ENCODE data around the gene BABAM2. TPM values are rescaled to one million over a fixed set of nuclear protein-coding genes. Genes with fewer than 3 reads are reported as not detected.

The BABAM2 gene
- total RNA-seq, 1 donor from 2014 or later, result 35.3 TPM

GRCh38 chr2:28053597-28053996 is 163.1 kb downstream of the BABAM2 start:
- Histone ChIP-seq H3K4me3 (ENCODE audit: low read depth, low read length) (no peak overlapping the region), H3K27me3 (ENCODE audit: control insufficient read depth, insufficient read depth, low read length) (no peaks in the 10 kb centered on the region), H3K36me3 (ENCODE audit: control insufficient read depth, insufficient read depth, low read length) (no peaks in the 10 kb centered on the region)
- no peak for DNase-seq (ENCODE audit: low read depth)
- TF ChIP-seq, protein P1, sequence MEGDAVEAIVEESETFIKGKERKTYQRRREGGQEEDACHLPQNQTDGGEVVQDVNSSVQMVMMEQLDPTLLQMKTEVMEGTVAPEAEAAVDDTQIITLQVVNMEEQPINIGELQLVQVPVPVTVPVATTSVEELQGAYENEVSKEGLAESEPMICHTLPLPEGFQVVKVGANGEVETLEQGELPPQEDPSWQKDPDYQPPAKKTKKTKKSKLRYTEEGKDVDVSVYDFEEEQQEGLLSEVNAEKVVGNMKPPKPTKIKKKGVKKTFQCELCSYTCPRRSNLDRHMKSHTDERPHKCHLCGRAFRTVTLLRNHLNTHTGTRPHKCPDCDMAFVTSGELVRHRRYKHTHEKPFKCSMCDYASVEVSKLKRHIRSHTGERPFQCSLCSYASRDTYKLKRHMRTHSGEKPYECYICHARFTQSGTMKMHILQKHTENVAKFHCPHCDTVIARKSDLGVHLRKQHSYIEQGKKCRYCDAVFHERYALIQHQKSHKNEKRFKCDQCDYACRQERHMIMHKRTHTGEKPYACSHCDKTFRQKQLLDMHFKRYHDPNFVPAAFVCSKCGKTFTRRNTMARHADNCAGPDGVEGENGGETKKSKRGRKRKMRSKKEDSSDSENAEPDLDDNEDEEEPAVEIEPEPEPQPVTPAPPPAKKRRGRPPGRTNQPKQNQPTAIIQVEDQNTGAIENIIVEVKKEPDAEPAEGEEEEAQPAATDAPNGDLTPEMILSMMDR (IDR thresholded peaks at IDR 0.05; ENCODE audit: insufficient read depth, low read length, poor library complexity, severe bottlenecking), result no peak

- TF ChIP-seq, protein P1 (IDR thresholded peaks at IDR 0.05; ENCODE audit: insufficient read depth, low read length, poor library complexity, severe bottlenecking), result no peak
- no peak for DNase-seq (ENCODE audit: low read depth)
- H3K36me3 ChIP-seq (ENCODE audit: control insufficient read depth, insufficient read depth, low read length), result no peaks in the 10 kb centered on the region
- no peaks in the 10 kb centered on the region for H3K27me3 ChIP-seq (ENCODE audit: control insufficient read depth, insufficient read depth, low read length)
- no peak overlapping the region for H3K4me3 ChIP-seq (ENCODE audit: low read depth, low read length)
Observed at GRCh38 chr2:28054916-28055315, 164.4 kb downstream of the BABAM2 start.

GRCh38 chr2:28055325-28055970 is 164.9 kb downstream of the BABAM2 start:
- no peaks in the 10 kb centered on the region for H3K36me3 ChIP-seq (ENCODE audit: control insufficient read depth, insufficient read depth, low read length)
- DNase-seq (ENCODE audit: low read depth), result no peak
- TF ChIP-seq, protein P1 (IDR thresholded peaks at IDR 0.05; ENCODE audit: insufficient read depth, low read length, poor library complexity, severe bottlenecking), result no peak
- no peak overlapping the region for H3K4me3 ChIP-seq (ENCODE audit: low read depth, low read length)
- no peaks in the 10 kb centered on the region for H3K27me3 ChIP-seq (ENCODE audit: control insufficient read depth, insufficient read depth, low read length)

- Histone ChIP-seq H3K4me3 (ENCODE audit: low read depth, low read length) (no peak overlapping the region), H3K27me3 (ENCODE audit: control insufficient read depth, insufficient read depth, low read length) (no peaks in the 10 kb centered on the region), H3K36me3 (ENCODE audit: control insufficient read depth, insufficient read depth, low read length) (no peaks in the 10 kb centered on the region)
- TF ChIP-seq, protein P1 (IDR thresholded peaks at IDR 0.05; ENCODE audit: insufficient read depth, low read length, poor library complexity, severe bottlenecking), result no peak
- DNase-seq (ENCODE audit: low read depth), result no peak
Observed at GRCh38 chr2:28058791-28059190, 168.3 kb downstream of the BABAM2 start.

GRCh38 chr2:28062867-28063266 is 172.3 kb downstream of the BABAM2 start:
- no peak for DNase-seq (ENCODE audit: low read depth)
- TF ChIP-seq, protein P1 (IDR thresholded peaks at IDR 0.05; ENCODE audit: insufficient read depth, low read length, poor library complexity, severe bottlenecking), result no peak
- Histone ChIP-seq H3K36me3 (ENCODE audit: control insufficient read depth, insufficient read depth, low read length) (no peaks in the 10 kb centered on the region), H3K4me3 (ENCODE audit: low read depth, low read length) (no peak overlapping the region), H3K27me3 (ENCODE audit: control insufficient read depth, insufficient read depth, low read length) (no peaks in the 10 kb centered on the region)

GRCh38 chr2:28063492-28063962 is 173.0 kb downstream of the BABAM2 start:
- TF ChIP-seq, protein P1 (IDR thresholded peaks at IDR 0.05; ENCODE audit: insufficient read depth, low read length, poor library complexity, severe bottlenecking), result no peak
- H3K27me3 ChIP-seq (ENCODE audit: control insufficient read depth, insufficient read depth, low read length), result no peaks in the 10 kb centered on the region
- H3K36me3 ChIP-seq (ENCODE audit: control insufficient read depth, insufficient read depth, low read length), result no peaks in the 10 kb centered on the region
- DNase-seq (ENCODE audit: low read depth), result no peak
- no peak overlapping the region for H3K4me3 ChIP-seq (ENCODE audit: low read depth, low read length)
